Globus pallidus (tissue), 1 donor: ENCODE data around the gene CMAS.
A peak's percentile ranks its signal among the peaks of the same experiment; 100 is the strongest.
"Not testable (repeated sequence)": the region's sequence is repeated elsewhere in the genome, so short reads cannot be mapped to it uniquely, and the experiment has no call there.

ENCODE experiments used
- DNase-seq: peaks from one replicate; pipeline ENCODE4 v3.0.0-alpha.2; 2015; ENCODE audit warnings: low spot score

Gene CMAS

GRCh38 chr12:22046090-22046967, at the start of gene CMAS:
Gene CMAS, plus strand, starts transcription at chr12:22046218. Its CDS starts 86 bp downstream, at chr12:22046304.
- DNase-seq = peak; percentile 71

- DNase-seq = no peak
Measured at GRCh38 chr12:21998295-21998694, 47.7 kb upstream of the CMAS start.

GRCh38 chr12:21998782-21999181, 47.2 kb upstream of the CMAS start:
- DNase-seq = no peak

GRCh38 chr12:22002430-22002829, 43.6 kb upstream of the CMAS start:
- DNase-seq = no peak

- not testable (repeated sequence) for DNase-seq
Measured at GRCh38 chr12:22007794-22008193, 38.2 kb upstream of the CMAS start.

GRCh38 chr12:22008196-22008595, 37.8 kb upstream of the CMAS start:
- DNase-seq = no peak

- DNase-seq = no peak
Measured at GRCh38 chr12:22014041-22014782, 31.8 kb upstream of the CMAS start.

- DNase-seq = no peak
Measured at GRCh38 chr12:22014783-22015144, 31.3 kb upstream of the CMAS start.

GRCh38 chr12:22016982-22017381, 29.0 kb upstream of the CMAS start:
- no peak for DNase-seq

GRCh38 chr12:22018860-22019259, 27.2 kb upstream of the CMAS start:
- no peak for DNase-seq

- not testable (repeated sequence) for DNase-seq
Measured at GRCh38 chr12:22023489-22023888, 22.5 kb upstream of the CMAS start.

GRCh38 chr12:22029491-22029890, 16.5 kb upstream of the CMAS start:
- no peak for DNase-seq

GRCh38 chr12:22029991-22030390, 16.0 kb upstream of the CMAS start:
- no peak for DNase-seq

- DNase-seq = no peak
Measured at GRCh38 chr12:22032732-22033131, 13.3 kb upstream of the CMAS start.

- DNase-seq = no peak
Measured at GRCh38 chr12:22034709-22035506, 11.1 kb upstream of the CMAS start.

GRCh38 chr12:22037947-22038346, 8.1 kb upstream of the CMAS start:
- no peak for DNase-seq

GRCh38 chr12:22038734-22039133, 7.3 kb upstream of the CMAS start:
- no peak for DNase-seq

- no peak for DNase-seq
Measured at GRCh38 chr12:22039361-22039760, 6.7 kb upstream of the CMAS start.

GRCh38 chr12:22042976-22043669, 2.9 kb upstream of the CMAS start:
- DNase-seq = no peak

- DNase-seq = no peak
Measured at GRCh38 chr12:22043943-22044342, 2.1 kb upstream of the CMAS start.

- DNase-seq = no peak
Measured at GRCh38 chr12:22044391-22044790, 1.6 kb upstream of the CMAS start.

- DNase-seq = no peak
Measured at GRCh38 chr12:22046968-22047390, 961 bp downstream of the CMAS start.
